HepG2 (cell line): ENCODE results near the gene ITIH1. TPM values are rescaled to one million over a fixed set of nuclear protein-coding genes. Genes with fewer than 3 reads are reported as not detected.

ENCODE experiments used
- ARNT2 ChIP-seq: sonication (generic); formaldehyde crosslinking; IDR thresholded peaks from 2 replicates; pipeline ENCODE4 v1.8.0; 2022; ENCODE audit warnings: mild to moderate bottlenecking, low read depth, missing genetic modification reagents, moderate library complexity
- ATF1 ChIP-seq: IDR thresholded peaks from 2 replicates; pipeline ENCODE4 v1.6.1; 2016; ENCODE audit warnings: mild to moderate bottlenecking, control low read depth
- DR1 ChIP-seq: sonication (generic); formaldehyde crosslinking; IDR thresholded peaks from 2 replicates; pipeline ENCODE4 v1.8.0; 2021; ENCODE audit warnings: mild to moderate bottlenecking, missing genetic modification reagents, inconsistent platforms
- FOXJ3 ChIP-seq: sonication (generic); formaldehyde crosslinking; IDR thresholded peaks from 2 replicates; pipeline ENCODE4 v1.4.0; 2020; ENCODE audit warnings: missing genetic modification reagents, mild to moderate bottlenecking, borderline replicate concordance
- GABPB1 ChIP-seq: IDR thresholded peaks from 2 replicates; pipeline ENCODE4 v1.6.1; 2016; ENCODE audit warnings: mild to moderate bottlenecking, missing genetic modification reagents, moderate library complexity, missing compliant biosample characterization
- NR2C2 ChIP-seq: sonication (generic); formaldehyde crosslinking; IDR thresholded peaks from 2 replicates; pipeline ENCODE4 v1.4.0; 2020; ENCODE audit warnings: missing genetic modification reagents, mild to moderate bottlenecking, moderate library complexity, borderline replicate concordance
- RARA ChIP-seq: IDR thresholded peaks from 2 replicates; pipeline ENCODE4 v1.6.1; 2016; ENCODE audit warnings: missing genetic modification reagents, missing compliant biosample characterization
- ZKSCAN8 ChIP-seq: IDR thresholded peaks from 2 replicates; pipeline ENCODE4 v1.6.1; 2016; ENCODE audit warnings: borderline replicate concordance, missing genetic modification reagents, missing compliant biosample characterization
- ZNF124 ChIP-seq: sonication (generic); formaldehyde crosslinking; IDR thresholded peaks from 2 replicates; pipeline ENCODE4 v1.4.0; 2020; ENCODE audit warnings: missing genetic modification reagents
- ZNF296 ChIP-seq: sonication (generic); formaldehyde crosslinking; conservative IDR thresholded peaks from 2 replicates; pipeline ENCODE4 v1.5.0; 2020; ENCODE audit warnings: mild to moderate bottlenecking, missing genetic modification reagents
- ZNF3 ChIP-seq: IDR thresholded peaks from 2 replicates; pipeline ENCODE4 v1.7.0; 2017; ENCODE audit warnings: inconsistent platforms
- ZNF432 ChIP-seq: sonication (generic); formaldehyde crosslinking; IDR thresholded peaks from 2 replicates; pipeline ENCODE4 v1.5.0; 2020; ENCODE audit warnings: missing genetic modification reagents, mild to moderate bottlenecking, borderline replicate concordance
- polyA plus RNA-seq, 8 experiments: library from polyadenylated mRNA; depleted of rRNA in 3 of 8; stranded (reverse) in 7 of 8; unstranded in 1 of 8; fragments of >200 nt; fragmentation: Illumina TruSeq in 4 of 8; extraction: Trizol in 4 of 8; gene quantifications; 2 replicates each; pipeline versions ENCODE4 v1.2.1 to v1.2.3, GENCODE V29; 2011 to 2016; ENCODE audit warnings: low read depth in 4 of 8, missing spikeins in 1 of 8, mixed read lengths in 1 of 8; ENCODE audit not compliant: insufficient read depth in 1 of 8
- total RNA-seq, 5 experiments: library from RNA; depleted of rRNA; stranded (reverse); fragments of >200 nt; fragmentation: Illumina TruSeq; extraction: Trizol; gene quantifications; 2 replicates each; pipeline ENCODE4 v1.2.3, GENCODE V29; 2016; ENCODE audit warnings: low read depth in 1 of 5
- TF ChIP-seq, protein P1 (sequence below): IDR thresholded peaks from 2 replicates; pipeline ENCODE4 v1.6.1; 2016; ENCODE audit warnings: control low read depth
- TF ChIP-seq, protein P2 (sequence below): sonication (generic); formaldehyde crosslinking; IDR thresholded peaks from 2 replicates; pipeline ENCODE4 v1.5.1; 2020; ENCODE audit warnings: missing genetic modification reagents, mild to moderate bottlenecking, borderline replicate concordance
- TF ChIP-seq, protein P3 (sequence below): sonication (generic); formaldehyde crosslinking; IDR thresholded peaks from 2 replicates; pipeline ENCODE4 v1.8.0; 2022; ENCODE audit warnings: mild to moderate bottlenecking, missing genetic modification reagents, moderate library complexity
- TF ChIP-seq, protein P4 (sequence below): IDR thresholded peaks from 2 replicates; pipeline ENCODE4 v1.6.1; 2016; ENCODE audit warnings: missing compliant biosample characterization, missing genetic modification reagents, borderline replicate concordance
- TF ChIP-seq, protein P5 (sequence below): sonication (generic); formaldehyde crosslinking; IDR thresholded peaks from 2 replicates; pipeline ENCODE4 v1.4.0; 2020; ENCODE audit warnings: missing genetic modification reagents, borderline replicate concordance
- TF ChIP-seq, protein P6 (sequence below): conservative IDR thresholded peaks from 2 replicates; pipeline ENCODE4 v1.6.1; 2018; ENCODE audit warnings: missing genetic modification reagents

ITIH1 gene
- total and polyA plus RNA-seq, 2 of the 13 experiments (the other 11 are each of a cell fraction or from before 2014, with no cell fraction given) = 12.3 to 19.6 TPM

DNA sequence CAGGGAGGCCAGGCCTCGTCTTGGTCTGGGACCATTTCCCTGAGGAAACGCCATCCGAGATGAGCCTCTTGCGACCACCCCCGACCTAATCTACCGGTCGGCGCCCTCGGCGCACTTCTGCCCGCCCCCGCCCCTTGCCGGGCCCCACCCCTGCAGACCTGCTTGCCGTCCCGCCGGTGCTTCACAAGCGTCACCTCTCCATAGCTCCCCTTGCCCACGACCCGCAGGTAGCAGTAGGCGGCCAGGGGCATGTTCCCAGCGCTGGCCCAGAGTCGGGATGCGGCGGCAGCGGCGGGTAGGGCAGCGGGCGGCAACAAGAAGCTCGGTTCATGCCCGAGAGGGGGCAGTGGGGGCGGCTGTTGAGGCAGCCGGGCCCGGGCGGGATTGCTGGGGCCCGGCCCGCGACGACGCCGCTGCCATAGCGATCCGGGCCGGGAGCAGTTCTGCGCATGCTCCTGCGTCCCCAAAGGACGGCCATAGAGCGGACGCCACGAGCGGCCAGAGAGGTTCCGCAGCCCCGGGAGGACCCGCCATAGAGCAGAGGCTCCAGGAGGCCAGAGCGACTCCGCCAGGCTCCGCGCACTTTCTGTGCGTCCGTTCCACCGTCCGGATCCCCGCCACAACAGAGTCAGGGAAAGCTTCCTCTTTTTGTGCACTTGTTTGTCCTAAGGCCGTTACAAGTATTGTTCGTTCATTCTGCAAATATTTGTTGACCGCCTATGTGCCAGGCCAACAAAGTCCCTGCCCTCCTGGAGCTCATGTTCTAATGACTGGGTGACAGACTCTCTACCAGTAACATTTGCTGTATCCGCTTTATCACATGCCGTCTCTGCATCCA lies 6.7 kb upstream of the ITIH1 start, which contains the start of gene NEK4 (continued):
- TF ChIP-seq, protein P1, sequence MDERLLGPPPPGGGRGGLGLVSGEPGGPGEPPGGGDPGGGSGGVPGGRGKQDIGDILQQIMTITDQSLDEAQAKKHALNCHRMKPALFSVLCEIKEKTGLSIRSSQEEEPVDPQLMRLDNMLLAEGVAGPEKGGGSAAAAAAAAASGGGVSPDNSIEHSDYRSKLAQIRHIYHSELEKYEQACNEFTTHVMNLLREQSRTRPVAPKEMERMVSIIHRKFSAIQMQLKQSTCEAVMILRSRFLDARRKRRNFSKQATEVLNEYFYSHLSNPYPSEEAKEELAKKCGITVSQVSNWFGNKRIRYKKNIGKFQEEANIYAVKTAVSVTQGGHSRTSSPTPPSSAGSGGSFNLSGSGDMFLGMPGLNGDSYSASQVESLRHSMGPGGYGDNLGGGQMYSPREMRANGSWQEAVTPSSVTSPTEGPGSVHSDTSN (CRISPR knock-in tag) = no peak
- TF ChIP-seq ARNT2 (CRISPR knock-in tag) = 0 out of 2 replicates have a peak, but pooled peaks have one; percentile 69
- peak; percentile 54 for TF ChIP-seq DR1 (CRISPR knock-in tag)
- TF ChIP-seq, protein P2, sequence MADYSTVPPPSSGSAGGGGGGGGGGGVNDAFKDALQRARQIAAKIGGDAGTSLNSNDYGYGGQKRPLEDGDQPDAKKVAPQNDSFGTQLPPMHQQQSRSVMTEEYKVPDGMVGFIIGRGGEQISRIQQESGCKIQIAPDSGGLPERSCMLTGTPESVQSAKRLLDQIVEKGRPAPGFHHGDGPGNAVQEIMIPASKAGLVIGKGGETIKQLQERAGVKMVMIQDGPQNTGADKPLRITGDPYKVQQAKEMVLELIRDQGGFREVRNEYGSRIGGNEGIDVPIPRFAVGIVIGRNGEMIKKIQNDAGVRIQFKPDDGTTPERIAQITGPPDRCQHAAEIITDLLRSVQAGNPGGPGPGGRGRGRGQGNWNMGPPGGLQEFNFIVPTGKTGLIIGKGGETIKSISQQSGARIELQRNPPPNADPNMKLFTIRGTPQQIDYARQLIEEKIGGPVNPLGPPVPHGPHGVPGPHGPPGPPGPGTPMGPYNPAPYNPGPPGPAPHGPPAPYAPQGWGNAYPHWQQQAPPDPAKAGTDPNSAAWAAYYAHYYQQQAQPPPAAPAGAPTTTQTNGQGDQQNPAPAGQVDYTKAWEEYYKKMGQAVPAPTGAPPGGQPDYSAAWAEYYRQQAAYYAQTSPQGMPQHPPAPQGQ (CRISPR knock-in tag) = peak; percentile 59; the same call in 1 of the 2 replicates
- TF ChIP-seq ATF1 = peak; percentile 64
- peak; percentile 60 for TF ChIP-seq FOXJ3 (CRISPR knock-in tag)
- TF ChIP-seq, protein P3, sequence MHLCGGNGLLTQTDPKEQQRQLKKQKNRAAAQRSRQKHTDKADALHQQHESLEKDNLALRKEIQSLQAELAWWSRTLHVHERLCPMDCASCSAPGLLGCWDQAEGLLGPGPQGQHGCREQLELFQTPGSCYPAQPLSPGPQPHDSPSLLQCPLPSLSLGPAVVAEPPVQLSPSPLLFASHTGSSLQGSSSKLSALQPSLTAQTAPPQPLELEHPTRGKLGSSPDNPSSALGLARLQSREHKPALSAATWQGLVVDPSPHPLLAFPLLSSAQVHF (CRISPR knock-in tag) = no peak
- TF ChIP-seq NR2C2 (CRISPR knock-in tag) = peak; percentile 41; the same call in 1 of the 2 replicates
- peak; percentile 72; the same call in 1 of the 2 replicates for TF ChIP-seq ZNF124 (CRISPR knock-in tag)
- 0 out of 2 replicates have a peak, but pooled peaks have one; percentile 27 for TF ChIP-seq ZNF296 (CRISPR knock-in tag)
- TF ChIP-seq, protein P4, sequence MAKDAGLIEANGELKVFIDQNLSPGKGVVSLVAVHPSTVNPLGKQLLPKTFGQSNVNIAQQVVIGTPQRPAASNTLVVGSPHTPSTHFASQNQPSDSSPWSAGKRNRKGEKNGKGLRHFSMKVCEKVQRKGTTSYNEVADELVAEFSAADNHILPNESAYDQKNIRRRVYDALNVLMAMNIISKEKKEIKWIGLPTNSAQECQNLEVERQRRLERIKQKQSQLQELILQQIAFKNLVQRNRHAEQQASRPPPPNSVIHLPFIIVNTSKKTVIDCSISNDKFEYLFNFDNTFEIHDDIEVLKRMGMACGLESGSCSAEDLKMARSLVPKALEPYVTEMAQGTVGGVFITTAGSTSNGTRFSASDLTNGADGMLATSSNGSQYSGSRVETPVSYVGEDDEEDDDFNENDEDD = peak; percentile 60; the same call in 1 of the 2 replicates
- peak; percentile 88 for TF ChIP-seq GABPB1 (CRISPR knock-in tag)
- TF ChIP-seq RARA (CRISPR knock-in tag) = peak; percentile 14; the same call in 1 of the 2 replicates
- TF ChIP-seq, protein P5, sequence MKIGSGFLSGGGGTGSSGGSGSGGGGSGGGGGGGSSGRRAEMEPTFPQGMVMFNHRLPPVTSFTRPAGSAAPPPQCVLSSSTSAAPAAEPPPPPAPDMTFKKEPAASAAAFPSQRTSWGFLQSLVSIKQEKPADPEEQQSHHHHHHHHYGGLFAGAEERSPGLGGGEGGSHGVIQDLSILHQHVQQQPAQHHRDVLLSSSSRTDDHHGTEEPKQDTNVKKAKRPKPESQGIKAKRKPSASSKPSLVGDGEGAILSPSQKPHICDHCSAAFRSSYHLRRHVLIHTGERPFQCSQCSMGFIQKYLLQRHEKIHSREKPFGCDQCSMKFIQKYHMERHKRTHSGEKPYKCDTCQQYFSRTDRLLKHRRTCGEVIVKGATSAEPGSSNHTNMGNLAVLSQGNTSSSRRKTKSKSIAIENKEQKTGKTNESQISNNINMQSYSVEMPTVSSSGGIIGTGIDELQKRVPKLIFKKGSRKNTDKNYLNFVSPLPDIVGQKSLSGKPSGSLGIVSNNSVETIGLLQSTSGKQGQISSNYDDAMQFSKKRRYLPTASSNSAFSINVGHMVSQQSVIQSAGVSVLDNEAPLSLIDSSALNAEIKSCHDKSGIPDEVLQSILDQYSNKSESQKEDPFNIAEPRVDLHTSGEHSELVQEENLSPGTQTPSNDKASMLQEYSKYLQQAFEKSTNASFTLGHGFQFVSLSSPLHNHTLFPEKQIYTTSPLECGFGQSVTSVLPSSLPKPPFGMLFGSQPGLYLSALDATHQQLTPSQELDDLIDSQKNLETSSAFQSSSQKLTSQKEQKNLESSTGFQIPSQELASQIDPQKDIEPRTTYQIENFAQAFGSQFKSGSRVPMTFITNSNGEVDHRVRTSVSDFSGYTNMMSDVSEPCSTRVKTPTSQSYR (CRISPR knock-in tag) = no peak
- TF ChIP-seq ZNF432 (CRISPR knock-in tag) = no peak
- TF ChIP-seq ZKSCAN8 = peak; percentile 24; the same call in 1 of the 2 replicates
- TF ChIP-seq ZNF3 (CRISPR knock-in tag) = no peak
- TF ChIP-seq, protein P6, sequence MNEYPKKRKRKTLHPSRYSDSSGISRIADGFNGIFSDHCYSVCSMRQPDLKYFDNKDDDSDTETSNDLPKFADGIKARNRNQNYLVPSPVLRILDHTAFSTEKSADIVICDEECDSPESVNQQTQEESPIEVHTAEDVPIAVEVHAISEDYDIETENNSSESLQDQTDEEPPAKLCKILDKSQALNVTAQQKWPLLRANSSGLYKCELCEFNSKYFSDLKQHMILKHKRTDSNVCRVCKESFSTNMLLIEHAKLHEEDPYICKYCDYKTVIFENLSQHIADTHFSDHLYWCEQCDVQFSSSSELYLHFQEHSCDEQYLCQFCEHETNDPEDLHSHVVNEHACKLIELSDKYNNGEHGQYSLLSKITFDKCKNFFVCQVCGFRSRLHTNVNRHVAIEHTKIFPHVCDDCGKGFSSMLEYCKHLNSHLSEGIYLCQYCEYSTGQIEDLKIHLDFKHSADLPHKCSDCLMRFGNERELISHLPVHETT = peak; percentile 74; the same call in 1 of the 2 replicates
